Endothelial cell of umbilical vein (primary cell): Measurements from ENCODE around the gene EXOC6. TPM values are rescaled to one million over a fixed set of nuclear protein-coding genes. Genes with fewer than 3 reads are reported as not detected.

Experiments
- BruUV-seq: library from RNA; stranded (reverse); fragments of 400-500 nt; replicated peaks from 2 replicates; lab custom pipeline; 2021; lab: Mats Ljungman, UMichigan
- CTCF ChIA-PET: fragments of 300-600, 350-600 bp; sonication (Branson Sonifier 250); formaldehyde crosslinking; loops from one replicate; lab custom pipeline; 2021; ENCODE audit warnings: antibody characterized with exemption, inconsistent platforms; lab: Charles Lee
- POLR2A ChIA-PET: fragments of 300-600, 350-600 bp; sonication (Branson Sonifier 250); formaldehyde crosslinking; loops from one replicate; lab custom pipeline; 2021; ENCODE audit warnings: antibody characterized with exemption, inconsistent platforms; lab: Charles Lee
- DNase-seq: peaks from one replicate; pipeline ENCODE4 v3.0.0-alpha.2; 2011; ENCODE audit warnings: low read depth, low spot score
- FAIRE-seq: peaks from 2 replicates; lab custom pipeline; 2011; peaks lifted over from hg19 to GRCh38; lab: Jason Lieb, UNC
- H2AFZ ChIP-seq: 2 replicates; pipeline ENCODE4 v1.6.0; 2012; ENCODE audit warnings: low read depth, low read length, control low read depth, inconsistent platforms
- H3K27ac ChIP-seq: 2 replicates; pipeline ENCODE4 v1.5.1; 2011; ENCODE audit warnings: low read depth, mild to moderate bottlenecking, control low read depth, low read length, moderate library complexity; ENCODE audit not compliant: insufficient read depth
- H3K27me3 ChIP-seq, 2 experiments: 2 replicates each; pipeline versions ENCODE4 v1.6.0 to v1.6.1; 2011; ENCODE audit warnings: low read length in 2 of 2, mixed read lengths in 1 of 2; ENCODE audit not compliant: control insufficient read depth in 2 of 2, insufficient read depth in 2 of 2
- H3K36me3 ChIP-seq, 2 experiments: 2 replicates in 1 of 2; 3 replicates in 1 of 2; pipeline ENCODE4 v1.5.1; 2011; ENCODE audit warnings: low read length in 2 of 2, mild to moderate bottlenecking in 1 of 2, moderate library complexity in 1 of 2; ENCODE audit not compliant: control insufficient read depth in 2 of 2, insufficient read depth in 2 of 2; ENCODE audit errors: extremely low read depth in 1 of 2
- H3K4me1 ChIP-seq: 3 replicates; pipeline ENCODE4 v1.5.1; 2011; ENCODE audit warnings: mild to moderate bottlenecking, low read length; ENCODE audit not compliant: control insufficient read depth, insufficient read depth; ENCODE audit errors: extremely low read depth
- H3K4me2 ChIP-seq: 2 replicates; pipeline ENCODE4 v1.6.1; 2011; ENCODE audit warnings: low read length, control low read depth, mixed read lengths; ENCODE audit not compliant: insufficient read depth
- H3K4me3 ChIP-seq, 3 experiments: fragments of 200-600 bp in 1 of 3; sonication (generic), shearing (Covaris generic) in 1 of 3; replicated peaks in 1 of 3; 2 replicates each; pipeline ENCODE4 v1.5.1; 2011 to 2016; ENCODE audit warnings: control low read depth in 3 of 3, low read length in 3 of 3, mild to moderate bottlenecking in 2 of 3, inconsistent platforms in 1 of 3, low read depth in 1 of 3, moderate library complexity in 1 of 3; ENCODE audit not compliant: insufficient read depth in 1 of 3
- H3K79me2 ChIP-seq: 2 replicates; pipeline ENCODE4 v1.6.0; 2012; ENCODE audit warnings: low read length, inconsistent platforms; ENCODE audit not compliant: control insufficient read depth, insufficient read depth
- H3K9ac ChIP-seq: replicated peaks from 2 replicates; pipeline ENCODE3; 2011; ENCODE audit warnings: low read length, control low read depth; ENCODE audit not compliant: insufficient read depth; ENCODE audit errors: extremely low read depth
- H3K9me1 ChIP-seq: replicated peaks from 3 replicates; pipeline ENCODE4 v1.6.0; 2011; ENCODE audit warnings: mild to moderate bottlenecking, low read length; ENCODE audit not compliant: control insufficient read depth, insufficient read depth; ENCODE audit errors: extremely low read depth
- H3K9me3 ChIP-seq: replicated peaks from 2 replicates; pipeline ENCODE4 v1.5.1; 2012; ENCODE audit warnings: low read length, inconsistent platforms; ENCODE audit not compliant: control insufficient read depth, insufficient read depth
- H4K20me1 ChIP-seq: replicated peaks from 2 replicates; pipeline ENCODE3; 2011; ENCODE audit warnings: mild to moderate bottlenecking, low read length; ENCODE audit not compliant: control insufficient read depth, insufficient read depth; ENCODE audit errors: extremely low read depth
- CTCF ChIP-seq, 2 donors: IDR thresholded peaks; 1 replicate in 1 of 2; 2 replicates in 1 of 2; pipeline ENCODE4 v1.5.1; 2011; ENCODE audit warnings: low read length in 2 of 2, mild to moderate bottlenecking in 2 of 2, moderate library complexity in 2 of 2, control low read depth in 1 of 2, inconsistent platforms in 1 of 2, low read depth in 1 of 2; ENCODE audit not compliant: insufficient read depth in 1 of 2; ENCODE audit errors: extremely low read depth in 1 of 2
- EZH2 ChIP-seq: IDR thresholded peaks from 2 replicates; pipeline ENCODE4 v1.6.1; 2012; ENCODE audit warnings: borderline replicate concordance, low read depth, mild to moderate bottlenecking, moderate library complexity, low read length, inconsistent platforms; ENCODE audit not compliant: severe bottlenecking
- FOS ChIP-seq: IDR thresholded peaks from 2 replicates; pipeline ENCODE4 v1.6.1; 2011; ENCODE audit warnings: mild to moderate bottlenecking, low read length, moderate library complexity, borderline replicate concordance; ENCODE audit not compliant: insufficient read depth
- GATA2 ChIP-seq: IDR thresholded peaks from 2 replicates; pipeline ENCODE4 v1.7.0; 2011; ENCODE audit warnings: low read depth, mild to moderate bottlenecking, moderate library complexity, mixed read lengths, low read length; ENCODE audit not compliant: insufficient read length, insufficient read depth
- JUN ChIP-seq: IDR thresholded peaks from 2 replicates; pipeline ENCODE4 v1.6.1; 2011; ENCODE audit warnings: borderline replicate concordance, low read depth; ENCODE audit not compliant: insufficient read length, insufficient read depth
- MAX ChIP-seq: IDR thresholded peaks from 2 replicates; pipeline ENCODE4 v1.6.1; 2011; ENCODE audit not compliant: insufficient read depth, insufficient read length
- MYC ChIP-seq: IDR thresholded peaks from one replicate; pipeline ENCODE4 v1.6.1; 2011; ENCODE audit warnings: mild to moderate bottlenecking, low read depth, low read length
- POLR2A ChIP-seq: IDR thresholded peaks from 2 replicates; pipeline ENCODE4 v1.6.1; 2012; ENCODE audit warnings: low read depth, mild to moderate bottlenecking, control low read depth, low read length
- POLR2AphosphoS5 ChIP-seq: IDR thresholded peaks from 2 replicates; pipeline ENCODE4 v1.6.1; 2012; ENCODE audit warnings: low read depth, mild to moderate bottlenecking, control low read depth, low read length, moderate library complexity; ENCODE audit not compliant: insufficient read depth
- dilution Hi-C: fragments of 300-500 bp; cut with MboI; formaldehyde crosslinking; loops from one replicate; pipeline ENCODE4 v1.15.0; 2019; ENCODE audit warnings: low sequenced_read_pairs; ENCODE audit not compliant: extremely low pct_ligation_motif_present
- intact Hi-C: fragments of 100-400 bp; cut with micrococcal nuclease; formaldehyde crosslinking; loops from one replicate; pipeline ENCODE4 v1.10.0; 2022
- polyA plus RNA-seq, 4 experiments: library from polyadenylated mRNA; depleted of rRNA in 3 of 4; stranded (reverse) in 3 of 4; unstranded in 1 of 4; fragments of >200 nt; gene quantifications; 2 replicates each; pipeline versions ENCODE4 v1.2.1 to v1.2.3, GENCODE V29; 2011 to 2012; ENCODE audit warnings: missing spikeins in 1 of 4
- total RNA-seq: library from RNA; stranded (reverse); gene quantifications from 2 replicates; pipeline ENCODE4 v1.2.3, GENCODE V29; 2021

EXOC6 gene
- total and polyA plus RNA-seq, 2 donors (not counting 3 experiments of a cell fraction or from before 2014, with no cell fraction given) = 72.6 to 108 TPM

- FAIRE-seq (no peak), DNase-seq (no peak)
- peaks cover 45% of the 10 kb centered on the region for H3K4me1 ChIP-seq
- H3K9me1 ChIP-seq = no peaks in the 10 kb centered on the region
- no peak overlapping the region for H2AFZ ChIP-seq
- H3K9me3 ChIP-seq = no peaks in the 10 kb centered on the region
- intact Hi-C loops = loop anchor here (10.0 kb wide), 1 partner anchor 219 kb away; the partner anchor contains the start of gene CYP26C1
- H3K79me2 ChIP-seq = peaks cover 27% of the 10 kb centered on the region
- dilution Hi-C loops = no loop called here
- CTCF ChIA-PET = interaction anchor here (2.0 to 3.8 kb wide), 2 partner anchors 24 to 35 kb away, joined by 7 to 33 read pairs; no protein-coding TSS in a partner anchor
- no TSS peak for BruUV-seq
- no peak for TF ChIP-seq CTCF (IDR thresholded peaks at IDR 0.05; ENCODE audit: extremely low read depth in 1 of 2, insufficient read depth in 1 of 2, low read depth in 1 of 2, low read length in 2 of 2)
- no peaks in the 10 kb centered on the region for H3K27me3 ChIP-seq
- H3K4me3 ChIP-seq = no peak overlapping the region
- no peak overlapping the region for H3K9ac ChIP-seq
- H4K20me1 ChIP-seq = no peaks in the 10 kb centered on the region
- no peak overlapping the region for H3K27ac ChIP-seq
- H3K4me2 ChIP-seq = no peak overlapping the region
- POLR2A ChIA-PET = no interaction called here
- peaks cover 14 to 19% of the 10 kb centered on the region in 2 experiments for H3K36me3 ChIP-seq
These were observed 2.4 kb upstream of the EXOC6 start for GRCh38 chr10:92845921-92846320.

- H4K20me1 ChIP-seq = no peaks in the 10 kb centered on the region
- CTCF ChIA-PET = interaction anchor here (2.0 to 3.8 kb wide), 2 partner anchors 24 to 35 kb away, joined by 7 to 33 read pairs; no protein-coding TSS in a partner anchor
- H3K27ac ChIP-seq = no peak overlapping the region
- dilution Hi-C loops (no loop called here), intact Hi-C loops (loop anchor here (10.0 kb wide), 1 partner anchor 218 kb away; the partner anchor contains the start of gene CYP26C1)
- H3K4me2 ChIP-seq = no peak overlapping the region
- H3K4me3 ChIP-seq = no peak overlapping the region
- H3K9me3 ChIP-seq = no peaks in the 10 kb centered on the region
- POLR2A ChIA-PET = no interaction called here
- no peak for TF ChIP-seq MYC
- no peak for TF ChIP-seq EZH2
- TF ChIP-seq MAX = no peak
- TF ChIP-seq POLR2A = no peak
- TF ChIP-seq FOS = no peak
- no peak for TF ChIP-seq GATA2
- no peak for TF ChIP-seq JUN
- no peak for TF ChIP-seq POLR2AphosphoS5
- no peak for TF ChIP-seq CTCF (IDR thresholded peaks at IDR 0.05; ENCODE audit: extremely low read depth in 1 of 2, insufficient read depth in 1 of 2, low read depth in 1 of 2, low read length in 2 of 2)
- H3K9me1 ChIP-seq = no peaks in the 10 kb centered on the region
- no peak overlapping the region for H3K9ac ChIP-seq
- no peaks in the 10 kb centered on the region for H3K27me3 ChIP-seq
- FAIRE-seq (no peak), DNase-seq (no peak)
- peaks cover 11 to 19% of the 10 kb centered on the region in 2 experiments for H3K36me3 ChIP-seq
- peaks cover 41% of the 10 kb centered on the region for H3K4me1 ChIP-seq
- BruUV-seq = no TSS peak
- peaks cover 26% of the 10 kb centered on the region for H3K79me2 ChIP-seq
- H2AFZ ChIP-seq = no peak overlapping the region
These were observed 2.0 kb upstream of the EXOC6 start for GRCh38 chr10:92846344-92846743.
